ENCODE data around the gene ZBTB21.

The ZBTB21 gene

GRCh38 chr21:42032266-42032665 lies 22.1 kb upstream of the ZBTB21 start:
- no peak overlapping the region for H3K9ac ChIP-seq (ENCODE audit: insufficient read length, low read depth)
- H3K36me3 ChIP-seq (ENCODE audit: insufficient read depth, insufficient read length, low read length), result no peaks in the 10 kb centered on the region
- H3K4me3 ChIP-seq (ENCODE audit: insufficient read length, low read depth), result no peak overlapping the region
- no peaks in the 10 kb centered on the region for H3K27me3 ChIP-seq (ENCODE audit: insufficient read depth, insufficient read length)
- H3K4me1 ChIP-seq (ENCODE audit: insufficient read depth, insufficient read length), result peaks cover 16% of the 10 kb centered on the region
- DNase-seq (ENCODE audit: low read depth, low spot score), result no peak
- no peak for TF ChIP-seq ZNF274 (IDR thresholded peaks at IDR 0.05; ENCODE audit: low read depth, low read length)
- no peak for TF ChIP-seq YY1 (IDR thresholded peaks at IDR 0.05; ENCODE audit: insufficient read depth, insufficient read length)
- TF ChIP-seq SUZ12 (IDR thresholded peaks at IDR 0.05; ENCODE audit: extremely low read depth, insufficient read depth, insufficient read length), result no peak
- H3K9me3 ChIP-seq (ENCODE audit: insufficient read depth, low read length), result no peaks in the 10 kb centered on the region

GRCh38 chr21:42031816-42032215 lies 21.7 kb upstream of the ZBTB21 start:
- DNase-seq (ENCODE audit: low read depth, low spot score), result no peak
- Histone ChIP-seq H3K36me3 (ENCODE audit: insufficient read depth, insufficient read length, low read length) (no peaks in the 10 kb centered on the region), H3K4me3 (ENCODE audit: insufficient read length, low read depth) (no peak overlapping the region), H3K4me1 (ENCODE audit: insufficient read depth, insufficient read length) (peaks cover 20% of the 10 kb centered on the region), H3K9me3 (ENCODE audit: insufficient read depth, low read length) (no peaks in the 10 kb centered on the region), H3K9ac (ENCODE audit: insufficient read length, low read depth) (no peak overlapping the region), H3K27me3 (ENCODE audit: insufficient read depth, insufficient read length) (no peaks in the 10 kb centered on the region)
- no peak for TF ChIP-seq ZNF274 (IDR thresholded peaks at IDR 0.05; ENCODE audit: low read depth, low read length)
- no peak for TF ChIP-seq YY1 (IDR thresholded peaks at IDR 0.05; ENCODE audit: insufficient read depth, insufficient read length)
- no peak for TF ChIP-seq SUZ12 (IDR thresholded peaks at IDR 0.05; ENCODE audit: extremely low read depth, insufficient read depth, insufficient read length)

- TF ChIP-seq YY1 (IDR thresholded peaks at IDR 0.05; ENCODE audit: insufficient read depth, insufficient read length) (no peak), SUZ12 (IDR thresholded peaks at IDR 0.05; ENCODE audit: extremely low read depth, insufficient read depth, insufficient read length) (no peak), ZNF274 (IDR thresholded peaks at IDR 0.05; ENCODE audit: low read depth, low read length) (no peak)
- DNase-seq (ENCODE audit: low read depth, low spot score), result no peak
- H3K36me3 ChIP-seq (ENCODE audit: insufficient read depth, insufficient read length, low read length), result no peaks in the 10 kb centered on the region
- H3K9me3 ChIP-seq (ENCODE audit: insufficient read depth, low read length), result no peaks in the 10 kb centered on the region
- peaks cover 21% of the 10 kb centered on the region for H3K4me1 ChIP-seq (ENCODE audit: insufficient read depth, insufficient read length)
- no peak overlapping the region for H3K4me3 ChIP-seq (ENCODE audit: insufficient read length, low read depth)
- H3K9ac ChIP-seq (ENCODE audit: insufficient read length, low read depth), result no peak overlapping the region
- H3K27me3 ChIP-seq (ENCODE audit: insufficient read depth, insufficient read length), result no peaks in the 10 kb centered on the region
Measured at GRCh38 chr21:42031241-42031640, 21.1 kb upstream of the ZBTB21 start.

GRCh38 chr21:42030311-42030710 lies 20.2 kb upstream of the ZBTB21 start:
- Histone ChIP-seq H3K27me3 (ENCODE audit: insufficient read depth, insufficient read length) (no peaks in the 10 kb centered on the region), H3K9me3 (ENCODE audit: insufficient read depth, low read length) (no peaks in the 10 kb centered on the region), H3K4me1 (ENCODE audit: insufficient read depth, insufficient read length) (peaks cover 23% of the 10 kb centered on the region), H3K9ac (ENCODE audit: insufficient read length, low read depth) (no peak overlapping the region), H3K4me3 (ENCODE audit: insufficient read length, low read depth) (no peak overlapping the region), H3K36me3 (ENCODE audit: insufficient read depth, insufficient read length, low read length) (no peaks in the 10 kb centered on the region)
- DNase-seq (ENCODE audit: low read depth, low spot score), result no peak
- TF ChIP-seq SUZ12 (IDR thresholded peaks at IDR 0.05; ENCODE audit: extremely low read depth, insufficient read depth, insufficient read length), result no peak
- TF ChIP-seq ZNF274 (IDR thresholded peaks at IDR 0.05; ENCODE audit: low read depth, low read length), result no peak
- no peak for TF ChIP-seq YY1 (IDR thresholded peaks at IDR 0.05; ENCODE audit: insufficient read depth, insufficient read length)

- H3K27me3 ChIP-seq (ENCODE audit: insufficient read depth, insufficient read length), result no peaks in the 10 kb centered on the region
- H3K36me3 ChIP-seq (ENCODE audit: insufficient read depth, insufficient read length, low read length), result no peaks in the 10 kb centered on the region
- H3K4me3 ChIP-seq (ENCODE audit: insufficient read length, low read depth), result no peak overlapping the region
- no peak for DNase-seq (ENCODE audit: low read depth, low spot score)
- peaks cover 23% of the 10 kb centered on the region for H3K4me1 ChIP-seq (ENCODE audit: insufficient read depth, insufficient read length)
- H3K9me3 ChIP-seq (ENCODE audit: insufficient read depth, low read length), result no peaks in the 10 kb centered on the region
- H3K9ac ChIP-seq (ENCODE audit: insufficient read length, low read depth), result no peak overlapping the region
- TF ChIP-seq SUZ12 (IDR thresholded peaks at IDR 0.05; ENCODE audit: extremely low read depth, insufficient read depth, insufficient read length) (no peak), YY1 (IDR thresholded peaks at IDR 0.05; ENCODE audit: insufficient read depth, insufficient read length) (no peak), ZNF274 (IDR thresholded peaks at IDR 0.05; ENCODE audit: low read depth, low read length) (no peak)
Measured at GRCh38 chr21:42028766-42029425, 18.7 kb upstream of the ZBTB21 start.

- Histone ChIP-seq H3K9me3 (ENCODE audit: insufficient read depth, low read length) (no peaks in the 10 kb centered on the region), H3K27me3 (ENCODE audit: insufficient read depth, insufficient read length) (no peaks in the 10 kb centered on the region), H3K9ac (ENCODE audit: insufficient read length, low read depth) (no peak overlapping the region), H3K4me1 (ENCODE audit: insufficient read depth, insufficient read length) (peaks cover 23% of the 10 kb centered on the region), H3K4me3 (ENCODE audit: insufficient read length, low read depth) (no peak overlapping the region), H3K36me3 (ENCODE audit: insufficient read depth, insufficient read length, low read length) (no peaks in the 10 kb centered on the region)
- TF ChIP-seq ZNF274 (IDR thresholded peaks at IDR 0.05; ENCODE audit: low read depth, low read length) (no peak), SUZ12 (IDR thresholded peaks at IDR 0.05; ENCODE audit: extremely low read depth, insufficient read depth, insufficient read length) (no peak), YY1 (IDR thresholded peaks at IDR 0.05; ENCODE audit: insufficient read depth, insufficient read length) (no peak)
- DNase-seq (ENCODE audit: low read depth, low spot score), result no peak
Measured at GRCh38 chr21:42027822-42028765, 17.9 kb upstream of the ZBTB21 start.
